Activated T-helper 2 cell treated with anti-CD3 and anti-CD28 coated beads, Interferon-gamma antibody, Interleukin-2, Interleukin-4, amounts not matched to agents 10 μg/mL and 5 μg/mL and 100 μg/mL, durations not matched to agents 14 hours and 24 hours and 36 hours (primary cell): ENCODE results near the gene ACE2. TPM values are rescaled to one million over a fixed set of nuclear protein-coding genes. Genes with fewer than 3 reads are reported as not detected.

ENCODE experiments used
- DNase-seq: peaks from one replicate; pipeline ENCODE4 v3.0.0; 2021; ENCODE audit warnings: low spot score
- H3K27ac Mint-ChIP-seq: one replicate; pipeline ENCODE4 v1.8.0; 2021; ENCODE audit warnings: mixed read lengths
- H3K27me3 Mint-ChIP-seq: one replicate; pipeline ENCODE4 v1.8.0; 2021; ENCODE audit warnings: low read depth, mixed read lengths
- H3K36me3 Mint-ChIP-seq: one replicate; pipeline ENCODE4 v1.8.0; 2021; ENCODE audit warnings: low read depth, mixed read lengths
- H3K4me1 Mint-ChIP-seq: one replicate; pipeline ENCODE4 v1.8.0; 2021; ENCODE audit warnings: low read depth, mixed read lengths
- H3K4me3 Mint-ChIP-seq: one replicate; pipeline ENCODE4 v1.8.0; 2021; ENCODE audit warnings: low read depth, mild to moderate bottlenecking, moderate library complexity, mixed read lengths
- H3K9me3 Mint-ChIP-seq: one replicate; pipeline ENCODE4 v1.8.0; 2021; ENCODE audit warnings: mixed read lengths
- intact Hi-C: fragments of 100-400 bp; cut with micrococcal nuclease; formaldehyde crosslinking; loops from one replicate; pipeline ENCODE4 v1.15.1; 2023
- total RNA-seq: library from RNA; stranded (reverse); gene quantifications from 2 replicates; pipeline ENCODE4 v1.2.3, GENCODE V29; 2022

ACE2 gene
- total RNA-seq, 1 donor from 2014 or later: not detected

DNA sequence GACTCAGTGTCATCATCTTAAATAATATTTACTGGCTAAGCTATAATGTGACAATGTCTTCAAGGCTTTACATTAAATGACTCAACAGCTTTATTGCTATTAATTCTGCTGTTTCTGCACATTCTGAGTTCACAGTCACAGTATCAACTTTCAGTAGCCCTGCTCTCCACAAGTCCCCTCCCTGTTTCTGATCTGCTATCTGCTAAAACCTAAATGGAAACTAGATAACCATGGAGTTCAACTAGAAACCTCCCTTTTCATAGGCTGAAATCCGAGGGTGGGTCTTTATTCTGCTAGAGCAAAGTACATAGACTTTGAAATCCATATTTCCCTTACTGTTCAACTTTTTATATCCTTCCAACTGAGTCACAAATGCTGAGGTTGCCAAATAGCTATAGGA, 5.4 kb upstream of the ACE2 start:
- H3K36me3 Mint-ChIP-seq: no peaks in the 10 kb centered on the region
- H3K4me1 Mint-ChIP-seq: no peaks in the 10 kb centered on the region
- DNase-seq: no peak
- no peaks in the 10 kb centered on the region for H3K9me3 Mint-ChIP-seq
- no peak overlapping the region for H3K4me3 Mint-ChIP-seq
- intact Hi-C loops: no loop called here
- H3K27ac Mint-ChIP-seq: no peak overlapping the region
- H3K27me3 Mint-ChIP-seq: no peaks in the 10 kb centered on the region

DNA sequence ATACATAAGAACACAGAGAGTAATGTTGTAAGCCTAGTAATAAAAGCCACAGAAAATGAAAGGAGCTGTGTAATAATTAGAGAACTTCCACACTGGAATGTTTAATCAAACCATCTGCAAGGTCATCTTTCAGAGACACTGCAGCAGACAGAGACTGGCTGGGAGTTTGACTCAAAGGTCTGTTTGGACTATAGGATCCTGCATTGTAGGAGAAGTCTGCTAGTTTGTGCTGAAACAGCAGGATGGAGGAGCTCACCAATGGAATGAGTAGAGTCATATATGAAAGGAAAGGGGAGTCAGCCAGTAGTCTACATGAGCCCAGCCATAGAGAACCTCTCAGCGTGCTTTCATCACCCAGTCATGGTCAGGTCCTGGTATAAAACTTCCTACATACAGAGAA, 4.5 kb upstream of the ACE2 start:
- Mint-ChIP-seq H3K36me3 (no peaks in the 10 kb centered on the region), H3K9me3 (no peaks in the 10 kb centered on the region), H3K4me3 (no peak overlapping the region), H3K4me1 (no peaks in the 10 kb centered on the region), H3K27me3 (peaks cover 2% of the 10 kb centered on the region), H3K27ac (no peak overlapping the region)
- intact Hi-C loops: no loop called here
- no peak for DNase-seq

DNA sequence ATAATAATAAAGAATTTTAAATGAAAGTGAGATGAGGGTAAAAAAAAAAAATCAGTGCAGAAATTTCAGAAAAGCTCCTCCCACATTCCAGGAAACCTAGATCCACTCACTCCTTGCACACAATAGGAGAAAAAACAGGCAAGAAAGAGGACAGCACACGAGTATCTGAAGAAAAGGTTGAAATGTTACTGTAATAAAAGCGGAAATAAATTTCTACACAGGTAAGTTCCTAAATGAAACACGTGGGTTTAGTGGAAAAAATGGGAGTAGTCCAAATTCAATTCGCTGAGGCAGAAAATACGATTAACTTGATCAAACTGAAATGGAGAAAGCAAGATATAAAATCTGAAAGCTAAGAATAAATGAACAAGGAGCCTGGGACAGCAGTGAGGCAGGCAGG, 2.0 kb upstream of the ACE2 start:
- Mint-ChIP-seq H3K4me3 (no peak overlapping the region), H3K4me1 (no peaks in the 10 kb centered on the region), H3K9me3 (no peaks in the 10 kb centered on the region), H3K27ac (no peak overlapping the region), H3K36me3 (no peaks in the 10 kb centered on the region), H3K27me3 (peaks cover 2% of the 10 kb centered on the region)
- no peak for DNase-seq
- intact Hi-C loops: no loop called here

DNA sequence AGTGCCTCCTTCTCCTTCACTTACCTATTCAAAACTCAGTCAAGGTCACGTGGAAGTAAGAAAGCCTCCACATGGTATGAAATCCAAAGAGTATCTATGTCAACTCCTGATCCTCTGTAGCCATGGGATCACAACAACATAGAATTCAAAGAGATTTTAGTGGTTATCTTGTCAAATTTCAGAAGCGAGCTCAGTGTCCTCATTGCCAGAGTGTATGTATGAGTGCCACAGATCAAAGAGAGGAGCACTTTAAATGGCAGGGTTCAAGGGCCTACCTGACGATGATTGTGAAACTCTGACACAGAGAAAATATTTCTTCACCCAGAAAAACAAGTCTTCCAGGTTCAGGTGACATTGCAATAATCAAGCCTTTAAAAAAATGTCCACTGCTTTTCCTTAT, 1.2 kb upstream of the ACE2 start:
- intact Hi-C loops: no loop called here
- no peak overlapping the region for H3K27ac Mint-ChIP-seq
- peaks cover 2% of the 10 kb centered on the region for H3K27me3 Mint-ChIP-seq
- DNase-seq: no peak
- H3K36me3 Mint-ChIP-seq: no peaks in the 10 kb centered on the region
- no peaks in the 10 kb centered on the region for H3K4me1 Mint-ChIP-seq
- H3K4me3 Mint-ChIP-seq: no peak overlapping the region
- H3K9me3 Mint-ChIP-seq: no peaks in the 10 kb centered on the region

DNA sequence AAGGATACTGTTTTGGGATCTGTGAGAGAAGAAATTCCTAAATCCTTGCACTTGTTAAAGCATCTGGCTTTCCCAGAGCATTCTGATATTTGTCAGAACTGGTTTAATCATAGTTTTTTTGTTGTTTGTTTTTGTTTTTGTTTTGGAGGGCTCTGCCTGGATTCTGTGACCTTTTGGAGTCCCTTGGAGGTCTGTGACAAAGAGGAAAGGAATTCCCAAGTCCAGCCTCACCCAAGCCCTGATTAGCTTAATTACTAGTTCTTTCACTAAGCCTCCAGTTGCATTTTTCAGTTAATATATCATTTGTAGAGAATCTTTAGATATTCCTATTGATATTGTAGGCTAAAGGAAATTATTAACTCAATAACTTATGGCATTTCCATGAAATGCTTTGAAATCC, 711 bp downstream of the ACE2 start:
- intact Hi-C loops: no loop called here
- Mint-ChIP-seq H3K4me3 (no peak overlapping the region), H3K27ac (no peak overlapping the region), H3K36me3 (no peaks in the 10 kb centered on the region), H3K4me1 (no peaks in the 10 kb centered on the region), H3K9me3 (no peaks in the 10 kb centered on the region), H3K27me3 (peaks cover 2% of the 10 kb centered on the region)
- no peak for DNase-seq

DNA sequence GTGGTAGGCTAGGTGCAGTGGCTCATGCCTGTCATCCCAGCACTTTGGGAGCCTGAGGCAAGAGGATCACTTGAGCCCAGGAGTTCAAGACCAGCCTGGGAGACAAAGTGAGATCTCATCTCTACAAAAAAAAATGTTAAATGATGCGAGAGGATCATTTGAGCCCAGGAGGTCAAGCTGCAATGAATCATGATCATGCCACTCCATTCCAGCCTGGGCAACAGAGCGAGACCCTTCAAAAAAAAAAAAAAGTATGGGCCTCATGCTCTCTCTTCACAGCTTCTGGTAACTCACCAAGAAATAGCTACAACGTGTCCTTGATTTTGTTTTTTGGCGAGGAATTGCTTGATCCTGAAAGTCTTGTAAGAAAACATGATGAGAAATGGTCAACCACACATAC, 1.3 kb downstream of the ACE2 start:
- Mint-ChIP-seq H3K27ac (no peak overlapping the region), H3K9me3 (no peaks in the 10 kb centered on the region), H3K27me3 (peaks cover 2% of the 10 kb centered on the region), H3K36me3 (no peaks in the 10 kb centered on the region), H3K4me3 (no peak overlapping the region), H3K4me1 (no peaks in the 10 kb centered on the region)
- intact Hi-C loops: no loop called here
- no peak for DNase-seq

DNA sequence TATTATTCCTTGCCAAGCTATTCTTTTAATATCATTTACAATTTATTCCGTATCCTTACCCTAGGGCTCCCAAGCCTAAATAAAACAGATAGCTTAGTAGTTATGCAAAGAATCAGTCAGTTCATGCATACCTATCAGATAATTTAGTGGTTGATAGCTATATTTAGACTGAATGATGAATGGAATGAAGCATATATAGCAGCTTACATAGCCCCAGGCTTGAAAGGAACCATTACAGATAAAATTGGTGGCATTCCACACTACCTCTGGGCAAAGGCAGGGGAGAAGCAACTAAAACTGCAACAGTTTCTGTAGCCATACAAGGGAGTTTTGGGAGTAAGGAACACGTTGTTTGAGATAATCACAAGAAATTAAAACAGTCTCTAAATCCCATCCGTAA, 2.7 kb downstream of the ACE2 start:
- intact Hi-C loops: no loop called here
- H3K4me3 Mint-ChIP-seq: no peak overlapping the region
- no peaks in the 10 kb centered on the region for H3K36me3 Mint-ChIP-seq
- no peaks in the 10 kb centered on the region for H3K9me3 Mint-ChIP-seq
- H3K4me1 Mint-ChIP-seq: no peaks in the 10 kb centered on the region
- no peak overlapping the region for H3K27ac Mint-ChIP-seq
- no peak for DNase-seq
- H3K27me3 Mint-ChIP-seq: peaks cover 7% of the 10 kb centered on the region

DNA sequence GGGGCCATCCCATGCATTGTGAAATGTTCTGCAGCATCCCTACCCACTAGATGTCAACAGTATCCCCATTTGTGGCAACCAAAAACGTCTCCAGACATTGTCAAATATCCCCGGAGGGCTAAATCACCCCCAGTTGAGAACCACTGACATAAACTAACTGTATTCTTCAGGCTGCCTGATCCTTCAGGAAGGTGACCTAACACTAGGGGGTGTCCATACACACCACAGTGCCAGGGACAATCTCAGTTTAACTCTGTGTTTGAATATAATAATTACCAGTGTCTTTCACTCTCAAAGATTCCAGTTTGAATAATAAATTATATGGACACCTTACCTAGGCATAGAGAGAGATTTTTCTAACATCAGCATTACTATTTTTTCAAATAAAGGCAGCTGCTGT, 6.4 kb downstream of the ACE2 start:
- Mint-ChIP-seq H3K27me3 (peaks cover 8% of the 10 kb centered on the region), H3K27ac (no peak overlapping the region), H3K9me3 (no peaks in the 10 kb centered on the region), H3K36me3 (no peaks in the 10 kb centered on the region), H3K4me3 (no peak overlapping the region), H3K4me1 (no peaks in the 10 kb centered on the region)
- no peak for DNase-seq
- intact Hi-C loops: no loop called here

DNA sequence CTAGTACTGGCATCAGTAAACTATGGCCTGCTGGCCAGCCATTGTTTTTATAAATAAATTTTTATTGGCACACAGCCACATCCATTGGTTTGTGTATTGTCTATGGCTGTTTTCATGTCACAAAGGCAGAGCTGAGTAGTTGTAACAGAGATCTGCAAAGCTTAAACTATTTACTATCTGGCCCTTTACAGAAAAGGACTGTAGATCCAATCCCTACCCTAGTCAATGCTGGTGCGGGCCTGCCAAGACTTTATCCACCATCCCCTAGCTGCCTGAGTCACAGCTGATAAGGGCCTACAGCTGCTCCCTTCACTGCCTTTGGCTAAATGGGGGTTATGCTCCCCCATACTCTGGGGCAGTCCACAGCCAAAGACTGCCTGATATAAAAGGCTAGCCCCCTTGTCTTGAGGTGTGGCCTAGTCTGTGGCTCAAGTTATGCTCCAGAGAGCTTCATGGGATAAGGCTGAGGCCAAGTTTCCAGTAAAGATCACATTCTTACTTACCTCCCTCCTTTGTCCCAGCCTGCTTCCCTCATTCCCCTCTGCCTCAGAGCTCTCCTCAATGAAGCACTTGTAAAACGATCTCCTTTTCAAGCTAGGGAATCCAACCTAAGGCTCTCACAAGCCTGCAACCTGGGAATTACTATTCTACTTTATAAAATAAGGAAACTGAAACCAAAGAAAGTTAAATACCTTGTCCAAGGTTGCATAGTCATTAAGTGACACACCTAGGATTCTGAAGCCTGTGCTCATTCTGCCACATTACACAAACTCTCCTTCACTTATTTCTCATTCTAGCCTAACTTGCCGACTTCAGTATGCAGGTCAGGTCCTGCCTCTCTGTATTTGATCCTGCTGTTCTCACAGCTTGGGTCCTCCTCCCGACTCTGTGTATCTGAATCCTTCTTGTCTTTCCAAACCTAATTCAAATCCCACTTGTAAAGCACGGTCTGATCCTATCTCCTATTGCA, 20.7 kb downstream of the ACE2 start:
- DNase-seq: no peak
- no peaks in the 10 kb centered on the region for H3K9me3 Mint-ChIP-seq
- H3K36me3 Mint-ChIP-seq: no peaks in the 10 kb centered on the region
- no peaks in the 10 kb centered on the region for H3K4me1 Mint-ChIP-seq
- peaks cover 3% of the 10 kb centered on the region for H3K27me3 Mint-ChIP-seq
- intact Hi-C loops: no loop called here
- H3K27ac Mint-ChIP-seq: no peak overlapping the region
- no peak overlapping the region for H3K4me3 Mint-ChIP-seq

DNA sequence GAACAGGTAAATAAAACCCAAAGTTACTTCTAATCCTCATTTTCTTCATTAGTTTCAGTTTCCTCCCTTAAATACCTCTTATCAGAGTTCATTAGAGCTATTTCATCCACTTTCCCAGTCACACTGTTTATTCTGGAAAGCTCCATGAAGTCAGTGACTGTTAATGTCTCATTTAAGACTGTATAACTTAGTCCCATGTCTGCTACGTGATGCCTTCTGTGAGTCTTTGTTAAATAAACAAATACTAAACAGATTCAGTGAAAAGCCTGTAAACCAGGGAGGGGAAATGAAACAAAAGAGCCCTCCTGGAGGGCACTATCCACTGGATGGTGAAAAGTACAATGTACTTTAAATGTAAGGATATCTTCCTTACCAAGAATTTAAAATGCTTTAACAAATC, 24.7 kb downstream of the ACE2 start:
- H3K27ac Mint-ChIP-seq: no peak overlapping the region
- intact Hi-C loops: no loop called here
- H3K4me1 Mint-ChIP-seq: no peaks in the 10 kb centered on the region
- H3K9me3 Mint-ChIP-seq: no peaks in the 10 kb centered on the region
- H3K36me3 Mint-ChIP-seq: no peaks in the 10 kb centered on the region
- DNase-seq: no peak
- peaks cover 10% of the 10 kb centered on the region for H3K27me3 Mint-ChIP-seq
- no peak overlapping the region for H3K4me3 Mint-ChIP-seq

DNA sequence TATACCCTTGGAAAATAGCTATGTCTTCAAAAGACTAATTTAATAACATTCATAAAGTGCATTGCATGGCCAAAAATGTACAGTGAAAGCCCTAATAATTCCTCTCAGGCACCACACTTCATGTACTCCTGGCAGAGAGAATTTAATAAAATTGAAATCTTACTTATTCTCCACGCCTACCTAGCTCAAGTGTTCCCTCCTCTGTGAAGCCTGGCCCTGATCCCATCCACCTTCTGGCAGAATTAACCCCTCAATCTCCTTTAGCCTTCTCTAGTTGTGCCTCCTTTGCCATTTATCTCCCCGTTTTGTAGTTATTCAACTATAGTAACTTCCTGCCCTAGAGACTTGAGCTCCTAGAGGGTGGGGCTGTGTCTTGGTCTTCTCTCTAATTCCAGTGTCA, 26.7 kb downstream of the ACE2 start:
- no peaks in the 10 kb centered on the region for H3K36me3 Mint-ChIP-seq
- H3K4me3 Mint-ChIP-seq: no peak overlapping the region
- DNase-seq: no peak
- H3K9me3 Mint-ChIP-seq: no peaks in the 10 kb centered on the region
- intact Hi-C loops: no loop called here
- H3K27ac Mint-ChIP-seq: no peak overlapping the region
- H3K27me3 Mint-ChIP-seq: peaks cover 11% of the 10 kb centered on the region
- no peaks in the 10 kb centered on the region for H3K4me1 Mint-ChIP-seq

DNA sequence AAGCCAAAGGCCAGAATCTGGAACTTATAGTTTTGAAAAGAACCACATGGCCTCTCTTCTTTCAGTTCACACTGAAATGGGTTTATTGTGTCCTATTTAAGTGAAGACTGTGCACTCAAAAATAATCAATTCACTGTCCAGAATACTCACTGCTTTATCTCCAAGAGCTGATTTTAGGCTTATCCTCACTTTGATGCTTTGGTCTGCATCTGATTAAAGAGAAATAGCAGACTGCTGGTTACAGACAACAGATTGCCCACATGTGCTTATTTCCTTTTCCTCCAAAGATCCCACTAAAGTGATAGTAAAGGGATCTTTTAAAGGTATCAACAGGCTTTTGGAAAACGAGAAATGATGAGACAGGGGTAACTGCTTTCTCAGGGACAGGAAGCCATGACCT, 30.6 kb downstream of the ACE2 start:
- DNase-seq: no peak
- no peaks in the 10 kb centered on the region for H3K9me3 Mint-ChIP-seq
- H3K27ac Mint-ChIP-seq: no peak overlapping the region
- no peaks in the 10 kb centered on the region for H3K4me1 Mint-ChIP-seq
- intact Hi-C loops: no loop called here
- no peak overlapping the region for H3K4me3 Mint-ChIP-seq
- H3K36me3 Mint-ChIP-seq: no peaks in the 10 kb centered on the region
- H3K27me3 Mint-ChIP-seq: peaks cover 11% of the 10 kb centered on the region

DNA sequence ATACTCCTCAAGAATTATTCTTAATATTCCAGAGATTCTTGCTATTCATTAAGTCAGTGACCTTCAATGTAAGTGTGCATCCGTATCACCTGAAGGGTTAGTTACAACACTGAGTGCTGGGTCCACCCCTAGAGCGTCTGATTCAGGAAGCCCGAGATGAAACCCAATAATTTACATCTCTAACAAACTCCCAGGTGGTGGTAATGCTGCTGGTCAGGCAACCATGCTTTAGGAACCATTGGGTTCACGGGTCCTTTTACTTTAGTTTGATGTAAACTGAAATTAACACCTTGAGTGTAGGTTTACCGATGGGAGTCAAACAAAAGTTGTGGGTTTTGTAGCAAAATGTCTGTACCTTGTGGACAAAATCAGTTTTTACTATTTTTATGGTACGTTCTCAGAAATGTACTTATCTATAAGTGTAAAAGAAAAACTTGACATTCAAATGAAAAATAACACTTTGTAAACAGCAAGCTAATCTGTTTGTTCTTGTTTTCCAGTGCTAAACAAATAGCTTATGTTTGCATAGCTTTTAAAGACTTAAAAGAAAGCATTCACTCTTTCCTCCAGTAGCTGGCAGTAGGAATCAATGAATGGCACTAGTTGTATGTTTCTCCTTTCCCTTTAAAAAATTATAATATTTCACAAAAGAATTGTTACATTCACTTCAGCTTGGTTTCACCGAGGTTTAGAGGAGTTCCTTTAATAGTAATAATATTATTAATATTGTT, 32.7 kb downstream of the ACE2 start:
- no peaks in the 10 kb centered on the region for H3K9me3 Mint-ChIP-seq
- H3K27me3 Mint-ChIP-seq: peaks cover 6% of the 10 kb centered on the region
- intact Hi-C loops: no loop called here
- no peaks in the 10 kb centered on the region for H3K36me3 Mint-ChIP-seq
- no peaks in the 10 kb centered on the region for H3K4me1 Mint-ChIP-seq
- no peak for DNase-seq
- H3K4me3 Mint-ChIP-seq: no peak overlapping the region
- no peak overlapping the region for H3K27ac Mint-ChIP-seq
